ENCODE measurements around the gene PREX1. TPM values are rescaled to one million over a fixed set of nuclear protein-coding genes. Genes with fewer than 3 reads are reported as not detected.

PREX1 gene
- total RNA-seq, 1 experiment from 2014 or later, result 34.3 TPM

- DNase-seq (ENCODE audit: low read depth in 1 of 2, low spot score in 2 of 2), result no peak
- H3K4me1 ChIP-seq (replicated peaks), result peaks cover 26% of the 10 kb centered on the region
- H3K9me3 ChIP-seq (replicated peaks), result peaks cover 2% of the 10 kb centered on the region; the same call in 1 of the 2 replicates
- no peak overlapping the region for H3K27ac ChIP-seq
- H3K4me3 ChIP-seq, result no peak overlapping the region
- H3K27me3 ChIP-seq (replicated peaks), result no peaks in the 10 kb centered on the region
- H3K36me3 ChIP-seq, result peaks cover 4% of the 10 kb centered on the region
Observed at GRCh38 chr20:48622421-48622820, 205.4 kb downstream of the PREX1 start.

- no peak for DNase-seq (ENCODE audit: low read depth in 1 of 2, low spot score in 2 of 2)
- Histone ChIP-seq H3K4me3 (no peak overlapping the region), H3K4me1 (replicated peaks) (peaks cover 26% of the 10 kb centered on the region), H3K27ac (peak overlapping the region; percentile 34), H3K27me3 (replicated peaks) (no peaks in the 10 kb centered on the region), H3K36me3 (peaks cover 4% of the 10 kb centered on the region), H3K9me3 (replicated peaks) (peaks cover 2% of the 10 kb centered on the region; the same call in 1 of the 2 replicates)
Observed at GRCh38 chr20:48621376-48622078, 206.3 kb downstream of the PREX1 start.

- Histone ChIP-seq H3K4me3 (no peak overlapping the region), H3K4me1 (replicated peaks) (peaks cover 26% of the 10 kb centered on the region), H3K36me3 (peaks cover 4% of the 10 kb centered on the region), H3K27ac (peak overlapping the region; percentile 34), H3K27me3 (replicated peaks) (no peaks in the 10 kb centered on the region), H3K9me3 (replicated peaks) (peaks cover 2% of the 10 kb centered on the region; the same call in 1 of the 2 replicates)
- peak; percentile 79 to 80 for DNase-seq (ENCODE audit: low read depth in 1 of 2, low spot score in 2 of 2)
Observed at GRCh38 chr20:48620507-48621375, 207.1 kb downstream of the PREX1 start.

- no peak overlapping the region for H3K27ac ChIP-seq
- peaks cover 26% of the 10 kb centered on the region for H3K4me1 ChIP-seq (replicated peaks)
Observed at GRCh38 chr20:48620154-48620506, 207.7 kb downstream of the PREX1 start.

GRCh38 chr20:48619126-48620101 is 208.4 kb downstream of the PREX1 start:
- no peak for DNase-seq (ENCODE audit: low read depth in 1 of 2, low spot score in 2 of 2)
- Histone ChIP-seq H3K27me3 (replicated peaks) (peaks cover under 1% of the 10 kb centered on the region; the same call in 1 of the 2 replicates), H3K36me3 (no peaks in the 10 kb centered on the region), H3K4me3 (no peak overlapping the region), H3K4me1 (replicated peaks) (peaks cover 26% of the 10 kb centered on the region), H3K9me3 (replicated peaks) (peaks cover 2% of the 10 kb centered on the region; the same call in 1 of the 2 replicates), H3K27ac (no peak overlapping the region)

More at GRCh38 chr20:48620154-48620506, 207.7 kb downstream of the PREX1 start:
- no peak for DNase-seq (ENCODE audit: low read depth in 1 of 2, low spot score in 2 of 2)
- Histone ChIP-seq H3K4me3 (no peak overlapping the region), H3K36me3 (no peaks in the 10 kb centered on the region; the same call in 1 of the 2 replicates), H3K9me3 (replicated peaks) (peaks cover 2% of the 10 kb centered on the region; the same call in 1 of the 2 replicates), H3K27me3 (replicated peaks) (no peaks in the 10 kb centered on the region)

- H3K36me3 ChIP-seq, result no peaks in the 10 kb centered on the region
- no peak overlapping the region for H3K4me3 ChIP-seq
- DNase-seq (ENCODE audit: low read depth in 1 of 2, low spot score in 2 of 2), result no peak
- H3K27ac ChIP-seq, result no peak overlapping the region
- H3K9me3 ChIP-seq (replicated peaks), result peaks cover 2% of the 10 kb centered on the region; the same call in 1 of the 2 replicates
- H3K4me1 ChIP-seq (replicated peaks), result peaks cover 26% of the 10 kb centered on the region
- peaks cover 8% of the 10 kb centered on the region; the same call in 1 of the 2 replicates for H3K27me3 ChIP-seq (replicated peaks)
Observed at GRCh38 chr20:48618631-48619030, 209.2 kb downstream of the PREX1 start.

- DNase-seq (ENCODE audit: low read depth in 1 of 2, low spot score in 2 of 2), result no peak
- Histone ChIP-seq H3K36me3 (no peaks in the 10 kb centered on the region), H3K27ac (no peak overlapping the region), H3K4me1 (replicated peaks) (peaks cover 26% of the 10 kb centered on the region), H3K4me3 (no peak overlapping the region), H3K9me3 (replicated peaks) (peaks cover 2% of the 10 kb centered on the region; the same call in 1 of the 2 replicates), H3K27me3 (replicated peaks) (peaks cover 8% of the 10 kb centered on the region; the same call in 1 of the 2 replicates)
Observed at GRCh38 chr20:48618052-48618451, 209.7 kb downstream of the PREX1 start.

- peaks cover 12% of the 10 kb centered on the region; the same call in 1 of the 2 replicates for H3K27me3 ChIP-seq (replicated peaks)
- no peak overlapping the region for H3K27ac ChIP-seq
- H3K9me3 ChIP-seq (replicated peaks), result peaks cover 2% of the 10 kb centered on the region; the same call in 1 of the 2 replicates
- peaks cover 26% of the 10 kb centered on the region for H3K4me1 ChIP-seq (replicated peaks)
- no peaks in the 10 kb centered on the region for H3K36me3 ChIP-seq
- H3K4me3 ChIP-seq, result no peak overlapping the region
- DNase-seq (ENCODE audit: low read depth in 1 of 2, low spot score in 2 of 2), result no peak
Observed at GRCh38 chr20:48617481-48617880, 210.3 kb downstream of the PREX1 start.

GRCh38 chr20:48616481-48616880 is 211.3 kb downstream of the PREX1 start:
- Histone ChIP-seq H3K27me3 (replicated peaks) (peaks cover 19% of the 10 kb centered on the region; the same call in 1 of the 2 replicates), H3K4me3 (no peak overlapping the region), H3K27ac (no peak overlapping the region), H3K36me3 (no peaks in the 10 kb centered on the region), H3K4me1 (replicated peaks) (peaks cover 21% of the 10 kb centered on the region), H3K9me3 (replicated peaks) (peaks cover 2% of the 10 kb centered on the region; the same call in 1 of the 2 replicates)
- no peak for DNase-seq (ENCODE audit: low read depth in 1 of 2, low spot score in 2 of 2)

- Histone ChIP-seq H3K4me1 (replicated peaks) (peaks cover 14% of the 10 kb centered on the region), H3K36me3 (no peaks in the 10 kb centered on the region), H3K9me3 (replicated peaks) (peaks cover 2% of the 10 kb centered on the region; the same call in 1 of the 2 replicates), H3K27ac (no peak overlapping the region), H3K4me3 (no peak overlapping the region), H3K27me3 (replicated peaks) (peaks cover 22% of the 10 kb centered on the region; the same call in 1 of the 2 replicates)
- no peak for DNase-seq (ENCODE audit: low read depth in 1 of 2, low spot score in 2 of 2)
Observed at GRCh38 chr20:48615871-48616270, 211.9 kb downstream of the PREX1 start.

GRCh38 chr20:48614593-48615274 is 213.1 kb downstream of the PREX1 start:
- peaks cover 22% of the 10 kb centered on the region; the same call in 1 of the 2 replicates for H3K27me3 ChIP-seq (replicated peaks)
- no peak overlapping the region for H3K4me3 ChIP-seq
- H3K9me3 ChIP-seq (replicated peaks), result no peaks in the 10 kb centered on the region; the same call in 1 of the 2 replicates
- peaks cover 3% of the 10 kb centered on the region for H3K4me1 ChIP-seq (replicated peaks)
- H3K36me3 ChIP-seq, result no peaks in the 10 kb centered on the region
- no peak for DNase-seq (ENCODE audit: low read depth in 1 of 2, low spot score in 2 of 2)
- no peak overlapping the region for H3K27ac ChIP-seq

- Histone ChIP-seq H3K9me3 (replicated peaks) (no peaks in the 10 kb centered on the region; the same call in 1 of the 2 replicates), H3K36me3 (no peaks in the 10 kb centered on the region), H3K27me3 (replicated peaks) (peaks cover 22% of the 10 kb centered on the region), H3K4me1 (replicated peaks) (no peaks in the 10 kb centered on the region), H3K27ac (no peak overlapping the region), H3K4me3 (no peak overlapping the region)
- DNase-seq (ENCODE audit: low read depth in 1 of 2, low spot score in 2 of 2), result no peak
Observed at GRCh38 chr20:48613926-48614325, 213.9 kb downstream of the PREX1 start.

Data from SJSA1 (cell line).